Muscle of leg (tissue), 11 donors: ENCODE results near the gene PGS1. TPM values are rescaled to one million over a fixed set of nuclear protein-coding genes. Genes with fewer than 3 reads are reported as not detected.
"Not testable (repeated sequence)": the region's sequence is repeated elsewhere in the genome, so short reads cannot be mapped to it uniquely, and the experiment has no call there.

ENCODE experiments used
- DNase-seq: peaks from one replicate; pipeline ENCODE4 v3.0.0; 2013
- H3K27ac ChIP-seq: one replicate; pipeline ENCODE4 v1.5.1; 2013; ENCODE audit warnings: mild to moderate bottlenecking, low read length, control low read depth
- H3K27me3 ChIP-seq: one replicate; pipeline ENCODE4 v1.6.1; 2013; ENCODE audit warnings: low read length; ENCODE audit not compliant: control insufficient read depth, insufficient read depth
- H3K36me3 ChIP-seq: one replicate; pipeline ENCODE4 v1.6.1; 2013; ENCODE audit warnings: low read length; ENCODE audit not compliant: control insufficient read depth, insufficient read depth
- H3K4me1 ChIP-seq: one replicate; pipeline ENCODE4 v1.6.1; 2013; ENCODE audit warnings: low read length; ENCODE audit not compliant: control insufficient read depth, insufficient read depth
- H3K4me3 ChIP-seq: one replicate; pipeline ENCODE4 v1.5.1; 2013; ENCODE audit warnings: low read length, control low read depth
- H3K9me3 ChIP-seq: replicated peaks from 2 replicates; pipeline ENCODE4 v1.6.1; 2013; ENCODE audit warnings: low read depth, low read length; ENCODE audit not compliant: control insufficient read depth
- WGBS: methylation state at CpG from one replicate; pipeline ENCODE4 v1.1.5; 2013; ENCODE audit warnings: missing lambda C conversion rate; ENCODE audit not compliant: insufficient coverage; 5-methylcytosine and 5-hydroxymethylcytosine counted together
- polyA plus RNA-seq, 8 donors: library from polyadenylated mRNA; unstranded; fragments of 120-200 nt; gene quantifications; one replicate each; pipeline versions ENCODE4 v1.2.1 to v1.2.3, GENCODE V29; 2013; ENCODE audit warnings: inconsistent platforms in 1 of 8, low replicate concordance in 1 of 8; ENCODE audit not compliant: insufficient read length in 8 of 8, insufficient read depth in 1 of 8
- total RNA-seq: library from RNA; stranded (reverse); fragments of 120-200 nt; gene quantifications from one replicate; pipeline ENCODE4 v1.2.4, GENCODE V29; 2013

The PGS1 gene
- total and polyA plus RNA-seq, 9 donors: 20.9 to 33.6 (median 27.1) TPM

DNA sequence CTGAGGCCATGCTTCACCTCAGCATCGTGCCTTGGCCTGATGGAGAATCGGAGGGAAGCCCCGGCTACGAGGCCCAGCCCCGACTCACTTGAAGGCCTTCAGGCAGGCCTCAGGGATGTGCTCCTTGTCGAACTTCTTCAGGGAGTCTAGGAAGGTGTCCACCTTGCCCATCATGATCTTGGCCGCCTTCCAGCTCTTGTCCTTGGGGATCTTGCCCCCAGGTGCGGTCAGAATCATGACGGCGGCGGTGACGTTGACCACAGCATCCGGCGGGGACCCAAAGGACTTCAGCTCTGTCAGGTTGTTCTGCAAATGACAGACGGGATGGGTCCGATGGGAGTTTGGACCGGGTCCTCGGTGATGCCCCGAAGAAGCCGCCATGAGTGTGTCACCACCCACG is 81.2 kb downstream of the PGS1 start:
- no peaks in the 10 kb centered on the region for H3K36me3 ChIP-seq
- DNase-seq: no peak
- no peaks in the 10 kb centered on the region for H3K9me3 ChIP-seq
- H3K27ac ChIP-seq: no peak overlapping the region
- H3K4me3 ChIP-seq: no peak overlapping the region
- no peaks in the 10 kb centered on the region for H3K4me1 ChIP-seq
- no peaks in the 10 kb centered on the region for H3K27me3 ChIP-seq
- 86% methylated on average over 21 of the region's 21 CpGs for WGBS

- Histone ChIP-seq H3K4me3 (no peak overlapping the region), H3K4me1 (no peaks in the 10 kb centered on the region), H3K27me3 (no peaks in the 10 kb centered on the region), H3K36me3 (no peaks in the 10 kb centered on the region), H3K27ac (no peak overlapping the region), H3K9me3 (no peaks in the 10 kb centered on the region)
- WGBS: 65% methylated on average over 7 of the region's 11 CpGs
- no peak for DNase-seq
Observed at GRCh38 chr17:78460176-78460675, 81.8 kb downstream of the PGS1 start.

DNA sequence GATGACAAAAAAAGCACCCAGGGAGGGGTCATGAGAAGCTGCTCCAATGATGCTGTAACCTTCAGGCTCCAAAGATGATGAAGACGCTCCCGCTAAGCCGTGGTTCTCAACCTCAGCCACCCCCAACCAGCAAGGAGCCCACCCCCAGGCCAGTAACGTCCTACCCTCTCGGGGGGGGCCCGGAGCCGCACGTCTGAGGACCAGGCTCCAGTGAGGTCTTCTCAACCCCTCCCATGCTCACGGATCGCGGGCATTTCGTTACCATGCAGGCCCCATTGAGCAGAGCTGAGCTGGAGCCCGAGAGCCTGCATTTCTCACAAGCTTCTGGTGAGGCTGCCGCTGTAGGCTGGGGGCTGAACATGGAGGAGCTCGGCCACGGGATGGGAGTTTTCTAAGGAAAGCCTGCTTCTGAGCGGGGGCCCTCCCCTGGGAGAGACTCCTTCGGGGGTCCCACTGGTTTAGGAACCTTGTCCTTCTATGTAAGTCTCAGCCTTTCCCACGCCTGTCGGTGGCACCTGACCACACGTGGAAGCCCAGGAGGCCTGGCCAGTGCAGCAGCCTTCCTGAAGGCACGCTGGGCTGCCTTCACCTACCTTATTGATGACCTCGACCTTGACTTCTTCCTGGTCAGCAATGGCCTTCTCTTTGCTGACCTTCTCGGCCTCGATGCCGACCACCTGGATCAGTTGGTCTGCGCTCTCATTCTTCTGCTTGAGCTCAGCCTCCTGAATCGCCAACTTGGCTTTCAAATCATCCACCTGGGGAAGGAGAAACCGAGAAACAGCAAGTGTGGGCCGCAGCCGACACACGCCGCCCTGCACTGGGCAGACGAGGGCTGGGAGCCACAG is 82.7 kb downstream of the PGS1 start:
- Histone ChIP-seq H3K4me3 (no peak overlapping the region), H3K9me3 (no peaks in the 10 kb centered on the region), H3K4me1 (no peaks in the 10 kb centered on the region), H3K27me3 (no peaks in the 10 kb centered on the region), H3K36me3 (no peaks in the 10 kb centered on the region), H3K27ac (no peak overlapping the region)
- DNase-seq: no peak
- WGBS: 86% methylated on average over 30 of the region's 34 CpGs

- Histone ChIP-seq H3K36me3 (no peaks in the 10 kb centered on the region), H3K9me3 (no peaks in the 10 kb centered on the region), H3K4me1 (no peaks in the 10 kb centered on the region), H3K4me3 (no peak overlapping the region), H3K27ac (no peak overlapping the region), H3K27me3 (no peaks in the 10 kb centered on the region)
- DNase-seq: no peak
- WGBS: 57% methylated on average over 5 of the region's 6 CpGs
Observed at GRCh38 chr17:78461799-78462053, 83.3 kb downstream of the PGS1 start.

GRCh38 chr17:78462148-78462547 is 83.7 kb downstream of the PGS1 start:
- WGBS: no CpG with 5 or more reads among the region's 8 CpGs
- H3K9me3 ChIP-seq: no peaks in the 10 kb centered on the region
- no peaks in the 10 kb centered on the region for H3K27me3 ChIP-seq
- H3K36me3 ChIP-seq: no peaks in the 10 kb centered on the region
- no peak overlapping the region for H3K27ac ChIP-seq
- DNase-seq: no peak
- H3K4me3 ChIP-seq: no peak overlapping the region
- H3K4me1 ChIP-seq: no peaks in the 10 kb centered on the region

DNA sequence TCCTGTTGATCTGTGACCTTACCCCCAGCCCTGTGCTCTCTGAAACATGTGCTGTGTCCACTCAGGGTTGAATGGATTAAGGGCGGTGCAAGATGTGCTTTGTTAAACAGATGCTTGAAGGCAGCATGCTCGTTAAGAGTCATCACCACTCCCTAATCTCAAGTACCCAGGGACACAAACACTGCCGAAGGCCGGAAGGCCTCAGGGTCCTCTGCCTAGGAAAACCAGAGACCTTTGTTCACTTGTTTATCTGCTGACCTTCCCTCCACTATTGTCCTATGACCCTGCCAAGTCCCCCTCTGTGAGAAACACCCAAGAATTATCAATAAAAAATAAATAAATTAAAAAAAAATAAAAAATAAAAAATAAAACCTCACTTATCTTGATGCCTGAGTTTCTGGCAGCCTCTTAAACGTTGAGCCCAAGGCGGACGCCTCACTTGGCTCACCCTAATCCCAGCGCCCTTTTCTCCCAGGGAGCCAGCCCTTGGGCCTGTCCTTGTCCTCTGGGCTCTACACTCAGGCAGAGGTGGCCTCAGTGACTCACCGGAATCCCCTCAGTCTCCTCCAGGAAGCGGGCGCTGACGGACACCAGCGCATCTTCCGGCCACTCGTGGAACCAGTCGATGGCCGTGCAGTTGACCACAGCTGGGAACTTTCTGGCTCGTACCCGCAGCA is 87.8 kb downstream of the PGS1 start:
- not testable (repeated sequence) for H3K27me3 ChIP-seq, DNase-seq, H3K9me3 ChIP-seq, H3K36me3 ChIP-seq, H3K4me1 ChIP-seq, H3K4me3 ChIP-seq, H3K27ac ChIP-seq
- 86% methylated on average over 15 of the region's 19 CpGs for WGBS

DNA sequence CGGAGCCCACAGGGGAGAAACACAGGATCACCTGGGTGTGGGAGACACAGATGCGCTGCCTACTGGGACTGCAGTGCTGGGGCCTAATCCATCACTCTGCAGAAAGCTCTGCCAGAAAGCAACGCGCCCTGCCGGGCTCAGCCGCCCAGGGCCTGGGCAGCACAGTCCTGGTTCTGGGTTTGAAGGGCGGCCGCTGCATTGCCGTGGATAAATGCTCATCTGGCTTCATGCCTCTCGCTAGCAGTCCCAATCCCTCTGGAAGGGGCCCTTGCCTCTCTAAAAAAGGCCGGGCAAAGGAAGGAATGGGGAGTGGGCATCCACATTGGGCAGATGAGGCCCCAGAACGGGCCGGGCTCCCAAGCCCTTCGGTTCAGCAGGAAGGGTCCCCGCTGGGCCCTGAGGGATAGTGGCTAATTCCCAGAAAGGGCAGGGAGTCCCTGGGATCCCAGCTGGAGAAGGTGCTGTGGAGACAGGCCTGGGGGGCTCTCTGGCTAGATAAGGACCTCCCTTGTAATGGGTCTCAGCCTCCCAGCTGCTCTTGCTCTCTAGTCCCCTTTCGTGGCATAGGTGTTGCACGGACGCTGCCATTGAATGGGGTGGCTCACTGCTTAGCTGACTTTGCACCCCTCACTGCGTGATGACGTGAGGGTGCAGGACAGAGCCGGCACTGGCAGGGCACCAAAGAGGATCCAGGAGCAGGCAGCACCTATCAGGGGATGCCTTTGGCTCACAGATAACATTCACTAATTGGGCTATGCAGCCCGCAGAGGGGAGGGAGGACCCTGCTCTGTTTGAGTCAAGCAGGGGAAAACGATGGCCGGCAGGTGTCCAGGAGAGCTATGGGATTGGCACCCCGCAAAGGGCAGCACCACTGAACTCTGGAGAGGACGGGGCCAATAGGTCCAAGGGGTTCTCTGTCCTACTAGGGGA is 88.6 kb downstream of the PGS1 start:
- Histone ChIP-seq H3K36me3 (no peaks in the 10 kb centered on the region), H3K4me1 (no peaks in the 10 kb centered on the region), H3K27me3 (no peaks in the 10 kb centered on the region), H3K4me3 (no peak overlapping the region), H3K27ac (no peak overlapping the region), H3K9me3 (no peaks in the 10 kb centered on the region)
- no peak for DNase-seq
- 83% methylated on average over 26 of the region's 26 CpGs for WGBS

GRCh38 chr17:78468366-78468765 is 89.9 kb downstream of the PGS1 start:
- H3K4me3 ChIP-seq: no peak overlapping the region
- H3K36me3 ChIP-seq: no peaks in the 10 kb centered on the region
- H3K9me3 ChIP-seq: no peaks in the 10 kb centered on the region
- DNase-seq: no peak
- no peaks in the 10 kb centered on the region for H3K27me3 ChIP-seq
- H3K27ac ChIP-seq: no peak overlapping the region
- 72% methylated on average over 11 of the region's 12 CpGs for WGBS
- H3K4me1 ChIP-seq: no peaks in the 10 kb centered on the region

- no peak for DNase-seq
- Histone ChIP-seq H3K4me1 (no peaks in the 10 kb centered on the region), H3K27ac (no peak overlapping the region), H3K27me3 (peaks cover 7% of the 10 kb centered on the region), H3K9me3 (no peaks in the 10 kb centered on the region), H3K36me3 (no peaks in the 10 kb centered on the region), H3K4me3 (no peak overlapping the region)
- 96% methylated on average over 7 of the region's 7 CpGs for WGBS
Observed at GRCh38 chr17:78469443-78469842, 91.0 kb downstream of the PGS1 start.

- DNase-seq: no peak
- H3K27me3 ChIP-seq: peaks cover 15% of the 10 kb centered on the region
- H3K36me3 ChIP-seq: no peaks in the 10 kb centered on the region
- H3K9me3 ChIP-seq: no peaks in the 10 kb centered on the region
- no peak overlapping the region for H3K4me3 ChIP-seq
- no peaks in the 10 kb centered on the region for H3K4me1 ChIP-seq
- no peak overlapping the region for H3K27ac ChIP-seq
- WGBS: 70% methylated on average over 12 of the region's 12 CpGs
Observed at GRCh38 chr17:78471635-78472034, 93.2 kb downstream of the PGS1 start.
